ENCODE results near the gene SH2B2. TPM values are rescaled to one million over a fixed set of nuclear protein-coding genes. Genes with fewer than 3 reads are reported as not detected.

The SH2B2 gene
- total and polyA plus RNA-seq, 4 donors = 3.3 to 9.7 (median 7.2) TPM

DNA sequence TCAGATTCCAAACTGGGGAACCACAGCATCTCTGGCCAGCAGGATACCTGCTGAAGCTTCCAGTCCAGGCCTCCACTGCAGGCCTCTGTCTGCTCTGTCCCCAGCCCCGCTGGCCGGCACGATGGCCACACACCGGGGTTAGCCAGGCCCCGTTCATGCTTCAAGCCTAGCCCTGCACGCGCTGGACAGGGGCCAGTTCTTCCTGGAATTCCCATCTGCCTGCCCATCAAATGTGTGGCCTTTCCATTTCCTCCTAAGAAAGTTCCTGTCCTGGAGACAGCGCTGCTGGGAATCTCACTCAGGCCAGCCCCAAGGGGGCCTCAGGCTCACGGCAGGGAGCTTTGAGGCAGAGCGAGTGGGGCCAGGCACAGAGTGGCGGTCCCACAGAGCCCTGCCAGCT, 18.0 kb downstream of the SH2B2 start:
- H3K9ac ChIP-seq (ENCODE audit: insufficient read depth in 1 of 2, low read length in 2 of 2) = no peak overlapping the region
- ATAC-seq (ENCODE audit: insufficient read depth, low FRiP score) (no peak), DNase-seq (peak in 1 of 3 donors; percentile 17)
- TF ChIP-seq CTCF (IDR thresholded peaks at IDR 0.05; ENCODE audit: control extremely low read depth, extremely low read depth) = no peak
- H3K27ac ChIP-seq (ENCODE audit: low read depth in 1 of 2, low read length in 1 of 2) = peak overlapping the region in 1 of 2 donors; percentile 20
- WGBS, 2 donors = 62 to 82% methylated on average over 11 of the region's 11 CpGs
- H3K9me3 ChIP-seq (ENCODE audit: control insufficient read depth in 4 of 4, insufficient read depth in 3 of 4, low read length in 3 of 4) = no peaks in the 10 kb centered on the region
- no peaks in the 10 kb centered on the region for H3K36me3 ChIP-seq (ENCODE audit: control insufficient read depth in 4 of 4, insufficient read depth in 4 of 4, low read length in 4 of 4)
- H3K4me1 ChIP-seq (ENCODE audit: control insufficient read depth in 5 of 5, insufficient read depth in 5 of 5, low read length in 5 of 5) = peaks cover 0 to 9% (median 3%) of the 10 kb centered on the region in 5 donors
- H3K4me3 ChIP-seq = no peak overlapping the region
- peaks cover 0 to 4% (median 0%) of the 10 kb centered on the region in 3 donors for H3K27me3 ChIP-seq (ENCODE audit: control insufficient read depth in 3 of 3, insufficient read depth in 3 of 3, low read length in 2 of 3)

- DNase-seq (no peak), ATAC-seq (ENCODE audit: insufficient read depth, low FRiP score) (no peak)
- TF ChIP-seq CTCF (IDR thresholded peaks at IDR 0.05; ENCODE audit: control extremely low read depth, extremely low read depth) = no peak
- no peaks in the 10 kb centered on the region for H3K27me3 ChIP-seq (ENCODE audit: control insufficient read depth in 3 of 3, insufficient read depth in 3 of 3, low read length in 2 of 3)
- 87 to 90% methylated on average over 17 of the region's 17 CpGs for WGBS, 2 donors
- no peak overlapping the region for H3K27ac ChIP-seq (ENCODE audit: low read depth in 1 of 2, low read length in 1 of 2)
- no peak overlapping the region for H3K9ac ChIP-seq (ENCODE audit: insufficient read depth in 1 of 2, low read length in 2 of 2)
- no peaks in the 10 kb centered on the region for H3K9me3 ChIP-seq (ENCODE audit: control insufficient read depth in 4 of 4, insufficient read depth in 3 of 4, low read length in 3 of 4)
- H3K4me1 ChIP-seq (ENCODE audit: control insufficient read depth in 5 of 5, insufficient read depth in 5 of 5, low read length in 5 of 5) = peaks cover 0 to 9% (median 3%) of the 10 kb centered on the region in 5 donors
- no peak overlapping the region for H3K4me3 ChIP-seq
- H3K36me3 ChIP-seq (ENCODE audit: control insufficient read depth in 4 of 4, insufficient read depth in 4 of 4, low read length in 4 of 4) = peaks cover 0 to 2% (median 0%) of the 10 kb centered on the region in 4 donors
Observed at GRCh38 chr7:102305414-102306268, 19.0 kb downstream of the SH2B2 start.

- no peak overlapping the region for H3K9ac ChIP-seq (ENCODE audit: insufficient read depth in 1 of 2, low read length in 2 of 2)
- no peaks in the 10 kb centered on the region for H3K27me3 ChIP-seq (ENCODE audit: control insufficient read depth in 3 of 3, insufficient read depth in 3 of 3, low read length in 2 of 3)
- H3K4me1 ChIP-seq (ENCODE audit: control insufficient read depth in 5 of 5, insufficient read depth in 5 of 5, low read length in 5 of 5) = peaks cover 0 to 9% (median 3%) of the 10 kb centered on the region in 5 donors
- 34 to 35% methylated on average over 17 of the region's 17 CpGs for WGBS, 2 donors
- H3K4me3 ChIP-seq = no peak overlapping the region
- DNase-seq (peak; percentile 61 to 72 (median 63)), ATAC-seq (ENCODE audit: insufficient read depth, low FRiP score) (peak; percentile 86)
- H3K36me3 ChIP-seq (ENCODE audit: control insufficient read depth in 4 of 4, insufficient read depth in 4 of 4, low read length in 4 of 4) = peaks cover 0 to 3% (median 0%) of the 10 kb centered on the region in 4 donors
- no peak overlapping the region for H3K27ac ChIP-seq (ENCODE audit: low read depth in 1 of 2, low read length in 1 of 2)
- no peaks in the 10 kb centered on the region for H3K9me3 ChIP-seq (ENCODE audit: control insufficient read depth in 4 of 4, insufficient read depth in 3 of 4, low read length in 3 of 4)
- no peak for TF ChIP-seq CTCF (IDR thresholded peaks at IDR 0.05; ENCODE audit: control extremely low read depth, extremely low read depth)
Observed at GRCh38 chr7:102306916-102307677, 20.4 kb downstream of the SH2B2 start.
